GM19395 (cell line): ENCODE measurements around the gene RPL10A.

Experiments
- ATAC-seq: cut with Tn5 transposase; IDR thresholded peaks from one replicate; pipeline ENCODE4 v1.9.1; 2021; ENCODE audit warnings: mild to moderate bottlenecking, moderate library complexity; ENCODE audit not compliant: unreplicated experiment

The RPL10A gene

GRCh38 chr6:35448191-35448590 lies 20.0 kb upstream of the RPL10A start:
- ATAC-seq: no peak

- ATAC-seq: peak; percentile 44
Measured at GRCh38 chr6:35449287-35449881, 18.8 kb upstream of the RPL10A start.

GRCh38 chr6:35451354-35452182 lies 16.6 kb upstream of the RPL10A start:
- ATAC-seq: no peak

GRCh38 chr6:35452183-35453090 lies 15.8 kb upstream of the RPL10A start, which contains the start of gene FANCE:
Gene FANCE (plus strand): TSS chr6:35452338. CDS start chr6:35452546, 208 bp downstream.
- ATAC-seq: peak; percentile 90

GRCh38 chr6:35453236-35453635 lies 15.0 kb upstream of the RPL10A start:
- no peak for ATAC-seq

- no peak for ATAC-seq
Measured at GRCh38 chr6:35454391-35455110, 13.7 kb upstream of the RPL10A start.

- ATAC-seq: no peak
Measured at GRCh38 chr6:35457907-35458306, 10.3 kb upstream of the RPL10A start.

- ATAC-seq: no peak
Measured at GRCh38 chr6:35461270-35461669, 6.9 kb upstream of the RPL10A start.

- no peak for ATAC-seq
Measured at GRCh38 chr6:35463292-35463691, 4.9 kb upstream of the RPL10A start.

GRCh38 chr6:35465646-35466045 lies 2.6 kb upstream of the RPL10A start:
- no peak for ATAC-seq

- ATAC-seq: no peak
Measured at GRCh38 chr6:35468980-35469750, 964 bp downstream of the RPL10A start.

GRCh38 chr6:35469751-35470662 lies 1.8 kb downstream of the RPL10A start:
- ATAC-seq: no peak

- ATAC-seq: no peak
Measured at GRCh38 chr6:35470663-35471120, 2.5 kb downstream of the RPL10A start.

- no peak for ATAC-seq
Measured at GRCh38 chr6:35471836-35472345, 3.7 kb downstream of the RPL10A start.

GRCh38 chr6:35473075-35473849 lies 5.1 kb downstream of the RPL10A start:
- no peak for ATAC-seq

- ATAC-seq: no peak
Measured at GRCh38 chr6:35473850-35474130, 5.6 kb downstream of the RPL10A start.

GRCh38 chr6:35474131-35474941 lies 6.1 kb downstream of the RPL10A start:
- no peak for ATAC-seq
